Ovary (tissue), 3 donors: ENCODE results near the gene USP14.

Source experiments
- POLR2A ChIP-seq: fragments of 450-650 bp; IDR thresholded peaks from one replicate; pipeline ENCODE4 v1.6.1; 2017; ENCODE audit warnings: antibody characterized with exemption, mild to moderate bottlenecking, moderate library complexity
- TF ChIP-seq, protein P1 (sequence below), 3 donors: fragments of 450-650 bp in 2 of 3; fragments of 200-600 bp in 1 of 3; IDR thresholded peaks; one replicate each; pipeline versions ENCODE4 v1.5.1 to v1.8.0; 2016 to 2022; ENCODE audit warnings: antibody characterized with exemption in 3 of 3, mild to moderate bottlenecking in 1 of 3
- donor health status: DM: no; HTN: no; CAD: no.

DNA sequence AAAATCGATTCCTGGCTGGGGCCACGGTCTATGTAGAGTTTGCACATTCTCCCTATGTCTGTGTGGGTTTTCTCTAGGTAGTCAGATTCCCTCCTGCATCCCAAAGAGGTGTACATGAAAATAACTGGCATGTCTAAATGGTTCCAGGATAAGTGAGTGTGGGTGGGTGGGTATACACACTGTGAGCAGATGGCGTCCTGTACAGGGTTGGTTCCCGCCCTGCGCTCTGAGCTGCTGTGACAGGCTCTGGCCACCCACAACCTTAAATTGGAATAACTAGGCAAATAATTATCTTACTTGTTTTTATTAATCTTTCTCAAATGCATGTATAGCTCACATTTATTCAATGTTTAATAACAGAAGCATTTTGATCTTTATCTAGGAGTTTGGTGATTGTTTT lies 93.2 kb downstream of the USP14 start:
- TF ChIP-seq, protein P1, sequence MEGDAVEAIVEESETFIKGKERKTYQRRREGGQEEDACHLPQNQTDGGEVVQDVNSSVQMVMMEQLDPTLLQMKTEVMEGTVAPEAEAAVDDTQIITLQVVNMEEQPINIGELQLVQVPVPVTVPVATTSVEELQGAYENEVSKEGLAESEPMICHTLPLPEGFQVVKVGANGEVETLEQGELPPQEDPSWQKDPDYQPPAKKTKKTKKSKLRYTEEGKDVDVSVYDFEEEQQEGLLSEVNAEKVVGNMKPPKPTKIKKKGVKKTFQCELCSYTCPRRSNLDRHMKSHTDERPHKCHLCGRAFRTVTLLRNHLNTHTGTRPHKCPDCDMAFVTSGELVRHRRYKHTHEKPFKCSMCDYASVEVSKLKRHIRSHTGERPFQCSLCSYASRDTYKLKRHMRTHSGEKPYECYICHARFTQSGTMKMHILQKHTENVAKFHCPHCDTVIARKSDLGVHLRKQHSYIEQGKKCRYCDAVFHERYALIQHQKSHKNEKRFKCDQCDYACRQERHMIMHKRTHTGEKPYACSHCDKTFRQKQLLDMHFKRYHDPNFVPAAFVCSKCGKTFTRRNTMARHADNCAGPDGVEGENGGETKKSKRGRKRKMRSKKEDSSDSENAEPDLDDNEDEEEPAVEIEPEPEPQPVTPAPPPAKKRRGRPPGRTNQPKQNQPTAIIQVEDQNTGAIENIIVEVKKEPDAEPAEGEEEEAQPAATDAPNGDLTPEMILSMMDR (IDR thresholded peaks at IDR 0.05), result no peak
- TF ChIP-seq POLR2A, result no peak
